ENCODE results near the gene PICK1.

Gene PICK1

DNA sequence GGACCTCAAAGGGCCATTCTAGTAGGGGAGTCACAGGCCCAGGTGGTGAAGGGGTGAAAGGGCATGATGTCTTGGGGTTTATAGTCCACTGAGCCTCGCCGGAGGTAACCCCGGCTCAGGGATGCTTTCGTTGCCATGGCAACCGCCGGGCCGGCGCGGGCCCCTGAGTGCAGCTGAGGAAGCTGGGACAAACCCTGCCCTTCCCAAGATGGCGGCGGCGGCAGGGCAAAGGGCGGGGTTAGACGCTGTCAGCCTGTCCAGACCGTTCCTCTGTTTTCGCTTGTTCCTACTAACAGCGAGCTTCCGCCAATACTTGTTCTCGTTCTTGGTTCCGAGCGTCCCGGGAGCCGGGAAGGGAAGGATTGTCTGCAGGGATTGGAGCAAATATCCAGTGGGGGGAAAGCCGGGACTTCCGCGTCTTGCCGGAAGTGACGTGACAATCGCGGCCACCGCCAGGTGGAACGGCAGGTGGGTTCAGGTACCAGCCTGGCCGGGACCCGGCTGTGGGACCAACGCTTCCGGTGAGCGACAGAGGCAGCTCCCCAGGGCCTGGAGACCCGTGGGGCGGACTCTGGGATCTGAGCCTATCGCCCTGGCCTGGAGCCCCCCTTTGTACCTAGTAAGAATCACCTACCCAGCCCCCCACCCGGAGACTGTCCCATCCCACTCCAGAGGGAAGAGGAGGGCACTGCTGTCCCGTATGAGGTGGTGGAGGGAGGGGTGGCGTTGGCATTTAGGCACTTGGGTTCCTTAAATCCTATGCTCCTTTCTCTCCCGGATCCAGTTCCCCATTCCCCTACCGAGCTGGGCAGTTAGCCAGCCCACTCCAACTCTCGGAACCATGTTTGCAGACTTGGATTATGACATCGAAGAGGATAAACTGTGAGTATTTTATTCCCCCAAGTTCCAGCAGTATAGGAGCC, at the start of gene PICK1:
Gene PICK1, plus strand, starts transcription at position 436 of the 923 bp plus-strand sequence. Its CDS starts 406 bp downstream, at position 842.
- peak; percentile 84 for DNase-seq (ENCODE audit: low read depth)

- no peak for DNase-seq (ENCODE audit: low read depth)
Observed at GRCh38 chr22:38009000-38009806, 48.0 kb upstream of the PICK1 start.

DNA sequence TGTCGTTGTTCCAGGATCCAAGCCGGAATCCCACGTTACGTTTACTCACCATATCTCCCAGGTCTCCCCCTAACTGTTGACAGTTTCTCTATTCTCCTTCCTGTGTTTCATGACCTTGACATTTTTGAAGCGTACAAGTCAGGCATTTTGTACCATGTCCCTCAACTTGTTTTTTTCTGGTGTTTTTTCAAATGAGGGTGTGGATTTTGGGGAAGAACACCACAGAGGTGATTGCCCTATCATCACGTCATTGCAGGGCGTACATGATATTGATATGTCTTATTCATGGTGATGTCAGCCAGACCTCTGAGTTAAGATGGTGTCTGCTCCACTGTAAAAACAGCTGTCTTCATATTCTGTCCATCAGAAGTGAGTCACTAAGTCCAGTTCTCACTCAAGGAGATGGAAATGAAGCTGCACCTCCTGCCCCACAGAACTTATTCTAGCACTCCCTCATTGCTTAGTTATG, 44.6 kb upstream of the PICK1 start:
- no peak for DNase-seq (ENCODE audit: low read depth)

DNA sequence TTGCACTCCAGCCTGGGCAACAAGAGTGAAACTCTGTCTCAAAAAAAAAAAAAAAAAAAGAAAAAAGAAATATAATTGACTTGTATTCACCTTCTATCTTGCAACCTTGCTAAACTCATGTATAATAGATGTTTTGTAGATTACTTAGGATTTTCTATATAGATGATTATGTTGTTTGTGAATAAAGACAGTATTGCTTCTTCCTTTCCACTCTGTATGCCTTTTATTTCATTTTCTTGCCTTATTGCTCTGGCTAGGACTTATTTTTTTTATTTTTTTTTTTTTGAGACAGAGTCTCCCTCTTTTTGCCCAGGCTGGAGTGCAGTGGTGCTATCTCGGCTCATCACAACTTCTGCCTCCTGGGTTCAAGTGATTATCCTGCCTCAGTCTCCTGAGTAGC, 43.1 kb upstream of the PICK1 start:
- no peak for DNase-seq (ENCODE audit: low read depth)

DNA sequence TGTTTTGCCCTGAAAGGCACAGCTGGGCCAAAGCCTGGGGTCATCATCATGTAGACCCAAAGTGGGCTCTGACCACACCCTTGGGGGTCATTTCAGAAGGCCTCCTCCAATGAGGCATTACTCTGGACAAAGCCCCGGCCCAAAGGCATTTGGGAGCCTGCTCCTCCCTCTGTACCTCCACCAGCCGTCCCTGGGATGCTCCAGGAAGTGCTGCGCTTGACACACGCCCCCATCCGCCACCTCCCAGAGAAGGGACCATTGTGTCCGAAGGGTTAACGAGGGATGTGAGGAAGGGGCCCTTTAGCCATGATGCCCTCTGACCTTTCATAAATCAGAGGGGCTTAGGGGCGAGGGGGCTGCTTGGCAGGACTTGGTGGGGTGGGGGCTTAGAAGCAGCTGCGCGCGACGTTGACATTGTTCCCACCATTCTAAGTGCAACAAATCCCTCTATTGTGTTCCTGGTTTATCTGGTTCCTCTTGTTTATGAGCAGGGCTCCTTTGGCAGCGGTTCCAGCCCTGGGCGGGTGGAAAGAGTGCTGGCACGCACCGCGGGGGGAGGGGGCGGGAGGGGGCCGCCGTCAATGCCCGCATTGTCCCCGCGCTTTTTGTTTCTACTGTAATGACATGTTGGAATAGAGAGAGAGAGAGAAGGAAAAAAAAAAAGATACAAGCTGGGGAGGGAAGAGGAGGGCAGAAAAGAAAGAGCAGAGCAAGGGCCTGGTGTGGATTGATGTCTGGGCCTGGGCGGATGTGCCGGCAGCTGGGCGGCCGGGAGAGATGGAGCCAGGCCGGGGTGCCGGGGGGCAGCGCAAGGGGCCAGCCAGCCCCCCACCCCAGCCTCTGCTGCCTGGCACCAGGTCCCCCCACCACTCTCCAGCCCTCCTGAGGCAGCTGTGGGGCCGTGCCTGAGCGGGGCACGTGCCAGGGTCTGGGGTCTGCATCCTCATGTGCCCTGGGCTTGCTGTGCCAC, 40.7 kb upstream of the PICK1 start:
- no peak for DNase-seq (ENCODE audit: low read depth)

GRCh38 chr22:38017272-38017920, 39.8 kb upstream of the PICK1 start:
- DNase-seq (ENCODE audit: low read depth) = peak; percentile 63

DNA sequence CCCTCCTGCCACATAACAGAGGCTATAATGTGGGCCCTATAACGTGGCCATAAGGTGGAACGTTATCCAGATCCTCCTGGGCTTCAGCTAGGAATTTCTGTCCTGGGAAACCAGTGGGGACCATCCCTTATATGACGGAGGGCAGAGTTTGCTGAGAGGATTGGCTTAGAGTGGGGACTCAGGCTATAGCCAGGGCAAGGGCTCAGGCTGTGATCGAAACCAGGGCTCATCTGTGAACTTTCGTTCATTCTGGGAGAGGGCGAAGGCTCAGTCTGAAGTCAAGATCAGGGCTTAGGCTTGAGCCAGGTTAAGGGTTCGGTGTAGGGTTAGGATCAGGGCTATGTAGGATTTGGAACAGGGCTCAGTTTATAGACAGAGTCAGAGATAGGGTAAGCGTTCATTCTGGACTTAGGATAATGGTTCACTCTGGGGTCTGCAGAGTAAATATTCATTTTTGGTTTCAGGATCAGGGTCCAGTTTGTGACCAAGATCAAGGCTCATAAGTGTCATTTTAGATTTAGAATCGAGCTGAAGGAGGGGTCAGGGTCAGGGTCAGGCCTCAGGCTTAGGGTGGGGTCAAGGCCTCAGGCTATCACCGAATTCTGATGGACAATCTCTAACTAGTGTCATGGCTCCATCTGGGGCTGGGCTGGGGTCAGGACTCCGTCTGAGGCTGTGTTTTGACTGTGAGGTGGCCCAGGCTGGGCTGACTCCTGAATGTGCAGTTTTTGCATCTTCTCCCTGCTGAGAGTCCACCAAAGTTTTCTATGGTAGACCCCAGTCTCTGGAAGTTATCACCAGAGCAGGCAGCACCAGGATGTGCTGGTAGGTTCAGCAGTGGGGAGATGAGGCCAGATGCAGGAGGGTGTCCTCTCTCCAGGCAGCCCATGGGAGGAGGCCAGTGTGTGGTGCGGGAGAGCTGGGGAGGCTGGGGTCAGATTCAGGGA, 39.0 kb upstream of the PICK1 start:
- no peak for DNase-seq (ENCODE audit: low read depth)

DNA sequence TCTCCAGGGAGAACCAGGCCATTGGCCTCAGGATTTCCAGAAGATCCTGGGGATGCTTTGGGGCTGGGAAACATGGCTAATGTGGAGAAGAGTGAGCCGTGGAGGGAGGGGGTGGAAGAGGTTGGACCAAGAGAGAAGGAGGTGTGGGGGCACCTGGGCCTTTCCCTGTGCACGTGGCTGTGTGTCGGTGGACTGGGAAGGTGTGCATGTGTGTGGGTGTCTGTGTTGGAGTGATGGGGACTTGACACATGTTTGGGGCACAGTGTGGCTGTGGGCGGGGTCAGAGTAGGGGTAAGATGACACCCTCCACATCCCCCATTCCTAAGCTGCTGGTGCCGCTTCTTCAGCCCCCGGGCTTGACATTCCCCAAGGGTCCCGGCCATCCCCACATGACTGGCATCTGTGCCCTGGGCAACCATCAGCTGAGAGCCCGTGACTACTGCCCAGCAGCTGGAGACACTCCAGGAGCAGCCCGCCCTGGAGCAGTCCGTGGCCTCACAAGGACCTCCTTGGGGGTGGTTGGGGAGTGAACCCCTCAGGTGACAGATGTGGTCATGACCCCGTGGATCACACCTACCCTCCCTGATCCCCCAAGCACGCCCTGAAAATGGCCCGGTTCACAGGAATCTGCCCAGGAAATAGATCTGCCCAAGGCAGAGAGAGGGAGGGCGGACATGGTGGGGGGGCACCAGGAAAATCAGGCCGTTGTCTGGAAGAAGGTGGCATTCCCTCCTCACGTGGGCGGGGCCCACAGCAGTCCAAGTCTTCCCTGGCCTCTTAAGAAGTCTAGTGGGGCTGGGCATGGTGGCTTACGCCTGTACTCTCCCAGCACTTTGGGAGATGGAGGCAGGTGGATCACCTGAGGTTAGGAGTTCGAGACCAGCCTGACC, 38.0 kb upstream of the PICK1 start:
- no peak for DNase-seq (ENCODE audit: low read depth)

DNA sequence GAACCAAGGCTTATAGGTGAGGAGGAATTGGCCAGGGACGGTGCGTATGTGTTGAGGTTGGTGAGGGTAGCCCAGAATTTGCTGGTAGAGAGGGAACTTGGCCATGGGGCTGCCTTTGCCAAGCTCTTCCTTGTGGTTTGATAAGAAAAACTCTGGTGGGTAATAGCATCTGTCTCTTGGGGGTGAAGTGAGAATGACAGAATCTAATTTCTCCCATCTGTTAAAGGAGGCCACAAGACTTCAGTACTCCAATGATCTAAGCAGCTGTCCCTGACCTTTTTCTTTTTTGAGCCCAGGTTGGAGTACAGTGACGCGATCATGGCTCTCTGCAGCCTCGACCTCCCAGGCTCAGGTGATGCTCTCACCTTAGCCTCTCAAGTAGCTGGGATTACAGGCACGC, 36.0 kb upstream of the PICK1 start:
- no peak for DNase-seq (ENCODE audit: low read depth)

- DNase-seq (ENCODE audit: low read depth) = no peak
Observed at GRCh38 chr22:38023045-38023444, 34.2 kb upstream of the PICK1 start.

DNA sequence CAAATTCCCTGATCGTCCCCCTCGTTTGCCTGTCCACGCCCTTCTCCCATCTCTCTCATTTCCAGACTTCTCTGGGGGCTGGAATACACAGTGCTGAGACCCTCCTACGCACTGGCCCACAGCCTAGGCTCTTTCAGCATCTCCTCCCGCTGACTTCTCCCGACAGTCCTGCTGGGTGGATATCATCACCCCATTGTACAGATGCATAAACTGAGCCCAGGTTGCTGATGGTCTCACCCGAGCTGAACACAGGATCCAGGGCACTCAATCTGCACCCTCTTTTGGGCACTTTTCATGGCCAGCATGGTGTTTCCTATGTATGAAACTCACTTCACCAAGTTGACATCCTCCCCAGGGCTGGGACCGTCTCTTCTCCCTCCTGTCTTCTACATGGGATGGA, 31.7 kb upstream of the PICK1 start:
- DNase-seq (ENCODE audit: low read depth) = no peak

DNA sequence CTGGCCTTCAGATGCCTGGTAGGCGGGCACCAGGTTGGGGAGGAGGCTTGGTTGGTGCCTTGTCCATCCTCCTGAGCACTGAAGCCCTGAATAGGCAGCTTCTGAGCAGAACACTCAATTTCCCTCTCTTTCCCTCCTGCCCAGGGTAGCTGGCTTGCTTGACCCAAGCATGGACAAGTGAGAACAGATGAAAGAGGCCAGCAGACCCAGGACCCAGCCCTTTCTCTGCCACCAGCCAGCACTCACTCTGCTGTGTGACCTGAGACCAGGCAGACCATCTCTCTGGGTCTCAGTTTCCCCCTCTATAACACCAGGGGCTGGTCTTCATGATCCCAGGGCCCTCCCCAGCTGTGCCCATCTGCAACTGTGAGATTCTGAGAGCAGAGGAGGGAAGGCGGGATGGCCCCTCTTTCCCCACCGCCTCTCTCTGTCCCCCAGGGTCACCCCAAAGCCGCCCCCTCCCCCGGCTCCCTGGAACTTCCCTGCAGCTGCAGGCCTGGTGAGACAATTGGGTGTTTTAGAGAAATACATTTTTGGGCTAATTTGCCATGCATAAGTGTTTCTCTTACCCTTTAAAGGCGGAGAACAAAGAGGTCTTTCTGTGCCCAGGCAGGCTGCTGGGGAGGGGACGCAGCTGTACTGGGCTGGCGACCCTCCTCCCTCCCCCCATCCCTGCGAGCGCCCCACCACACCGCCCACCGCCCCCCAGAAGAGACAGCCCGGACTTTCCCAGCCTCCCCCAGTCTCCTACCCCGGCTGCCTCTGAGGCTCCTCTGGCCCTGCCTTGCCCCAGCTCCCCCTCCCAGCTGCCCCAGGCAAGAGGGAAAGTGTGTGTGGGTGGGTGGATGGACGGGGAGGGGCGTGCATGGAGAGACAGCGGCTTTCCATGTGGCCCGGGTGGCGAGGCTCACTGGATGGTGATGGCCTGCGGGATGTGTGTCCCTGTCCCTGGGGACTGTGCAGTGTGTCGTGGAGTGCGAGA, 30.8 kb upstream of the PICK1 start:
- DNase-seq (ENCODE audit: low read depth) = no peak

DNA sequence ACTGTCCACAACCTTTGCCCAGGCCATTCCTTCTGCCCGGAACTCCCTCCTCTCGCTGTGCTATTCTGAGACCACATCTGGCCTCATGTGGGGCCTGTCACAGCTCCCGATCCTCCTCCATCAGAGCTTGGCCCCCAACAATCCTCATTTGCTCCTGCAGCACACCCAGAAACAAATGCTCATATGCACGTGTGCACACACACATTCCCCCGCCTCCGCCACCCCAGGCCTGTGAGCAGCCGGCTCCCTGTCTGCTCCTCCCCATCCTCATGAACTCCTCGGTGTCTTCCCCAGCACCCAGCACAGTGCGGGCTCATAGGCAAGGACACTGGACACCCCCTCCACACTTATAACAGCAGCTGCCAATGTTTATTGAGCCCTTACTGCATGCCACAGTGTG, 29.7 kb upstream of the PICK1 start:
- no peak for DNase-seq (ENCODE audit: low read depth)

DNA sequence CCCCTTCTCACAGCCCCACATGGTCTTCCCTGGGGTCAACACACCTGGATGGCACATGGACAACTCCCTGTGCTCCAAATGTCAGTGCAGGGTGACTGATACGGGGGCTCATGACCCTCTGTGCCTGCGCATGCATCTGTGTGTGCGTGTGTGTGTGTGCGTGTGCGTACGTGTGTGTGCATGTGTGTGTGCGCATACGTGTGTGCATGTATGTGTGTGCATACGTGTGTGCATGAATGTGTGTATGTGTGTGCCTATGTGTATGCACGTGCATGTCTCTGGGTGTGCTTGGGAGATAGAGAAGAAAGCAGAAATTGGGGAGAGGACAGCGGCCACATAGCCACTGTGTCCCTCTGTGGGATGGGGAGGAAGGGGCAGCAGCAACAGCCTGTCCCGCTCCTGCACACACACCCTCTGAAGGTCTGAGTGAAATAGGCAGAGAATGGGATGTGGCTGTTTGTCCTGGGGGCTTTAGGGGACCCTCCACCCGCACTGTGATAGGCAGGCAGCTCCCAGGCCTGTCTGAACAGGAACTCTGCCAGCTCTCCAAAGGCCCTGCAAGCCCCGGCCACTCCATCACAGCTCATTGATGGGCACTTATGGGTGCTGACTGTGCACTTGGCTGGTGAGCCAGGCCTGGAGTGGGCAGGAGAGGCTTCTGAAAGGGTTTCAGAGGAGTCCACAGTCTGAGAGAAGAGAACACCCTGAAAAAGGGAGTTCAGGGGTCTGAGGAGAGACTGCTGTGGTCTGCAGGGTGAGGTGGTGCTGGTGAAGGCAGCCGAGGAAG, 28.7 kb upstream of the PICK1 start:
- no peak for DNase-seq (ENCODE audit: low read depth)

- no peak for DNase-seq (ENCODE audit: low read depth)
Observed at GRCh38 chr22:38029370-38029769, 27.8 kb upstream of the PICK1 start.

- DNase-seq (ENCODE audit: low read depth) = no peak
Observed at GRCh38 chr22:38029901-38030300, 27.3 kb upstream of the PICK1 start.
